ENCODE measurements around the gene MRPL28. TPM values are rescaled to one million over a fixed set of nuclear protein-coding genes. Genes with fewer than 3 reads are reported as not detected.

MRPL28 gene
- total RNA-seq, 2 donors from 2014 or later, result 33.2 to 59.2 TPM

DNA sequence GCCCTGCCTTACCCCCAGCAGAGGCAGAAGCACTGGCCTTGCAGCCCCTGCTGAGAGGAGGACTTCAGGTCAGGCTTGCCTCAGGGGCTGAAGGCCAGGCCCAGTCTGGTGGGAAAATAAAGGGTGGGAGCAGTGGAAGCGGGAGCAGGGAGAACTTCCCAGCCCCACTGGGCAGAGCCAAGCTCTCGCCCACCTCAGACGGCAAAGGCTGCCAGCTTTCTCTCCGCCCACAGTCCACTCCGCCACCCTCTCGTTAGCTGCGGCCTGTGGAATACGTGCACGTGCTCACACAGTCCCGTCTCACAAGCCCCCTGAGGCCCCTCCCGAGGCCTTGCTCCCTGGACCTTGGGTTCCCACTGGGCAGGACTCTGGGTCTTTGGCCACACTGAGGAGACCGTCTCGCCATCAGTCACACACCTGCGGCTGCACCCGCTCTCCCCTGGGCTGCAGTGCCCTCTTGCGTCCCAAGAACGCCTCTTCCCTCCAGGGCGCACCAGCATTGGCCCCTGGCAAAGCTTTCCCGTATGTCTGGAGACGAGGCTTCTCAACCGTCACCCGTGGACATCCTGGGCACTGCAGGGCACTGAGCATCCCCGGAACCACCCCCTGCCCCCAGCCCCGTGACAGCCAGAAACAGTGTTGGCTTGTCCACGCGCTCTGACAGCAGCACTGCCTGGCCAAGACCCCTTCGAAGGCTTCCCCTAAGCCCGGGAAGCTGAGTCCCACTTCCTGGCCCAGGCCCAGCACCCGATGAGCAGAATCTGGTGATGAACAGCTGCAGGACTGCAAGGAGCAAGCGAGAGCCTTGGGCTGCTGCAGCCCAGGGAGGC lies 8.3 kb downstream of the MRPL28 start:
- peaks cover 6% of the 10 kb centered on the region for H3K36me3 ChIP-seq
- DNase-seq (ENCODE audit: low spot score), result no peak
- no peak for ATAC-seq (ENCODE audit: insufficient number of reproducible peaks, low FRiP score, low read depth)
- H3K4me1 ChIP-seq (ENCODE audit: control insufficient read depth in 1 of 2, low read depth in 2 of 2), result no peaks in the 10 kb centered on the region
- H3K9me3 ChIP-seq, result no peaks in the 10 kb centered on the region
- TF ChIP-seq, protein P1, sequence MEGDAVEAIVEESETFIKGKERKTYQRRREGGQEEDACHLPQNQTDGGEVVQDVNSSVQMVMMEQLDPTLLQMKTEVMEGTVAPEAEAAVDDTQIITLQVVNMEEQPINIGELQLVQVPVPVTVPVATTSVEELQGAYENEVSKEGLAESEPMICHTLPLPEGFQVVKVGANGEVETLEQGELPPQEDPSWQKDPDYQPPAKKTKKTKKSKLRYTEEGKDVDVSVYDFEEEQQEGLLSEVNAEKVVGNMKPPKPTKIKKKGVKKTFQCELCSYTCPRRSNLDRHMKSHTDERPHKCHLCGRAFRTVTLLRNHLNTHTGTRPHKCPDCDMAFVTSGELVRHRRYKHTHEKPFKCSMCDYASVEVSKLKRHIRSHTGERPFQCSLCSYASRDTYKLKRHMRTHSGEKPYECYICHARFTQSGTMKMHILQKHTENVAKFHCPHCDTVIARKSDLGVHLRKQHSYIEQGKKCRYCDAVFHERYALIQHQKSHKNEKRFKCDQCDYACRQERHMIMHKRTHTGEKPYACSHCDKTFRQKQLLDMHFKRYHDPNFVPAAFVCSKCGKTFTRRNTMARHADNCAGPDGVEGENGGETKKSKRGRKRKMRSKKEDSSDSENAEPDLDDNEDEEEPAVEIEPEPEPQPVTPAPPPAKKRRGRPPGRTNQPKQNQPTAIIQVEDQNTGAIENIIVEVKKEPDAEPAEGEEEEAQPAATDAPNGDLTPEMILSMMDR (IDR thresholded peaks at IDR 0.05), result peak; percentile 64
- no peak overlapping the region for H3K4me3 ChIP-seq
- no peak overlapping the region for H3K27ac ChIP-seq
- H3K27me3 ChIP-seq (replicated peaks; ENCODE audit: insufficient read depth), result no peaks in the 10 kb centered on the region

DNA sequence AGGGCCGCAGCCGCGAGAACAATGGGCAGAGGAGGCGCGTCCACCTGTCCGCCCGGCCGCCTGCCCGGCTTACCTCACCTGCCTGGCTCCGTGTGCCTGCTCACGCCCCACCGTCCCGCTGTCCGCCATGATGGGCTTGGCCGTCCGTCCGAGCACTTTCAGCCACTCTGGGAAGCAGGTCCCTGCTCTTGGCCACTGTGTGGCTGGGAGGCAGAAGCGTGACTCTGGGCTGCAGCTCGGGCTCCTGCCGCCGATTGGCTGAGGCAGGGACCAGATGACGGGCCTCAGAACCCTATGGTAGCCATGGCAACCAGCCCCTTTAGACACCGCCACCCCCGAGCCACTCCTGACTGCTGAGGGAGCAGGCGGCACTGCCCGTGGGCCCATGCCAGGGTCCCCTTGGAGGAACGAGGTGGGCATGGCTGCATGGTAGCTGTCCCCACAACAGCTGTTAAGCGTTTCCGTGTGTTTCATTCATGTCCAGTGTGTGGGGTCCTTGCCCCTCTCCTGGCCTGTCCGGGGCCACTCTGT lies 8.9 kb downstream of the MRPL28 start:
- ATAC-seq (ENCODE audit: insufficient number of reproducible peaks, low FRiP score, low read depth), result no peak
- no peak overlapping the region for H3K4me3 ChIP-seq
- no peak for DNase-seq (ENCODE audit: low spot score)
- H3K9me3 ChIP-seq, result no peaks in the 10 kb centered on the region
- no peaks in the 10 kb centered on the region for H3K27me3 ChIP-seq (replicated peaks; ENCODE audit: insufficient read depth)
- peaks cover under 1% of the 10 kb centered on the region for H3K36me3 ChIP-seq
- TF ChIP-seq, protein P1 (IDR thresholded peaks at IDR 0.05), result no peak
- no peaks in the 10 kb centered on the region for H3K4me1 ChIP-seq (ENCODE audit: control insufficient read depth in 1 of 2, low read depth in 2 of 2)
- H3K27ac ChIP-seq, result no peak overlapping the region

DNA sequence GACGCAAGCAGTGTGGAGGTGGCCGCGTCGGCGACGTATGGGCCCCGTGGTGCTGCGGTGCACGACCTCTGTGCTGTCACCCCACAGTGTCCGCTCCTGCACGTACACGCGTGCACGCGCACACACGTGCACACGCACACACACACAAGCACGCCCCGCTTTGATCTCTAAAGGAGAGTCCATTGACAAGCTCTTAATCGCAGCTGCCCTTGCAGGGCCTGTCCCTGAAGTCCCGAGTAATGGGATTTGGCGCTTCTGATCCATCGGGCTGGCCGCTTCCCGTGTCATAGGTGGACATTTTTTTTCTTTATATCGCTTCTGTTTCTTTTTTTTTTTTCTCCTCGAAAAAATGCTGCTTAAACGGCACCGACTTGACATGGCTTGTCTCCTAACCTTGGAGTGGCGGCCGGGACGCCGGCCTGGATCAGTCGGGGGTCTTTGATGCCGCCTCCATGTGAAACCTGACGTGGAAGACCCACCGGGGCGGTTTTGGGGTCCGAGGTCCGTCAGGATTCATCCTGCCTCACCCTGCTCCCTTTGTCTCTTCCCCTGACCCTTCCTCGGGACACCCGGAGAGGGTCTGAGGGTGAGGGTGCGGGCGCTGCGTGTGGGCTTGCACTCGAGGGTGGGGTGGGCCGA lies 9.5 kb downstream of the MRPL28 start:
- no peaks in the 10 kb centered on the region for H3K9me3 ChIP-seq
- H3K27me3 ChIP-seq (replicated peaks; ENCODE audit: insufficient read depth), result no peaks in the 10 kb centered on the region
- DNase-seq (ENCODE audit: low spot score) (no peak), ATAC-seq (ENCODE audit: insufficient number of reproducible peaks, low FRiP score, low read depth) (no peak)
- no peak overlapping the region for H3K4me3 ChIP-seq
- H3K4me1 ChIP-seq (ENCODE audit: control insufficient read depth in 1 of 2, low read depth in 2 of 2), result no peaks in the 10 kb centered on the region
- H3K27ac ChIP-seq, result no peak overlapping the region
- TF ChIP-seq, protein P1 (IDR thresholded peaks at IDR 0.05), result no peak
- no peaks in the 10 kb centered on the region for H3K36me3 ChIP-seq

DNA sequence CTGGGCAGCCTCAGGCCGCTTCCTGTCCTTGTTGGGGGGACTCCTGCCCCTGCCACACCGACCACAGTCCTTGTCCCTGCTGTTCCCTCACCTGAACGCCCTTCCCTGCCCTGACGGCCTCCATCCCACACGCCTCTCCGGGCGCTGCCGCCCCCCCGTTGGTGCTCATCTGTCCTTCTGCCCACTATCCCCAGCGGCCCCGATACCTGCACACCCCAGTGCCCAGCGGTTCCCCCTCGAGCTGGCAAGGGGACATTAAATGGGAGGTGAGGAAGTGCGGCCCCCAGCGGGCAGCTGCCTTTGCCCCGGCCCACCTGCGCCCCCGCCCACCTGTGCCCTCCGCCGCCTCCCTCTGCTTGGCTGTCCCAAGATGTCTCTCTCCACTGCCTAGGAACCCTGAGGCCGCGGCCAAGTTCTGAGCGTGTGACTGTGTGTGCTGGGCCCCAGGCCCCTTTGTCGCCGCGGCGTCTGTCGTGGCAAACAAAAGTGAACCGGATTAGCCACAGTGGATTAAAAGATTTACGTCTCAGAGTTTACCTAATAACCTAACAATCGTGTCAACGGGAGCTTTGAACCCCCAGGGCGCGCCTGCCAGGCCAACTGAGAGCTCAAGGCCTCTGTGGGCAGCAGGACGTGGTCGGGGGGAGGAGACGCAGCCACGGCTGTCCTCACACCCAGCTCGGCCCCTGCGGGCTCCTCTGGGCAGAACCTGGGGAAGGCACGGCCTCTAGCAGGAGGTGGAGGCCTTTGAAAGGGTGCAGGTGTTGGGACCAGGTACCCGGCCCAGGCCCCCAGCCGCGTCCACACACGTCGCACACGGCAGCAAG lies 10.3 kb downstream of the MRPL28 start:
- H3K27me3 ChIP-seq (replicated peaks; ENCODE audit: insufficient read depth), result no peaks in the 10 kb centered on the region
- DNase-seq (ENCODE audit: low spot score) (no peak), ATAC-seq (ENCODE audit: insufficient number of reproducible peaks, low FRiP score, low read depth) (no peak)
- H3K36me3 ChIP-seq, result no peaks in the 10 kb centered on the region
- TF ChIP-seq, protein P1 (IDR thresholded peaks at IDR 0.05), result no peak
- H3K27ac ChIP-seq, result no peak overlapping the region
- H3K4me1 ChIP-seq (ENCODE audit: control insufficient read depth in 1 of 2, low read depth in 2 of 2), result no peaks in the 10 kb centered on the region
- no peak overlapping the region for H3K4me3 ChIP-seq
- H3K9me3 ChIP-seq, result no peaks in the 10 kb centered on the region
